NCI-H2196 (cell line): Measurements from ENCODE around the gene SLC17A7.

ENCODE experiments used
- DNase-seq: peaks from one replicate; lab custom pipeline; 2025; ENCODE audit not compliant: unreplicated experiment; lab: John Stamatoyannopoulos, UW

The SLC17A7 gene

GRCh38 chr19:49411681-49412326, 29.5 kb downstream of the SLC17A7 start:
- no peak for DNase-seq

GRCh38 chr19:49409441-49410029, 31.8 kb downstream of the SLC17A7 start:
- DNase-seq, result peak; percentile 11

GRCh38 chr19:49408816-49409440, 32.4 kb downstream of the SLC17A7 start:
- no peak for DNase-seq

- DNase-seq, result no peak
These were observed 33.8 kb downstream of the SLC17A7 start for GRCh38 chr19:49407482-49408015.

- DNase-seq, result no peak
These were observed 34.2 kb downstream of the SLC17A7 start for GRCh38 chr19:49407079-49407478.

- DNase-seq, result peak; percentile 88
These were observed 37.7 kb downstream of the SLC17A7 start for GRCh38 chr19:49403404-49404187.

- DNase-seq, result no peak
These were observed 41.3 kb downstream of the SLC17A7 start for GRCh38 chr19:49400029-49400428.

GRCh38 chr19:49398931-49399330, 42.4 kb downstream of the SLC17A7 start:
- DNase-seq, result no peak

GRCh38 chr19:49398001-49398615, 43.2 kb downstream of the SLC17A7 start:
- DNase-seq, result no peak

- DNase-seq, result no peak
These were observed 44.4 kb downstream of the SLC17A7 start for GRCh38 chr19:49396738-49397505.

- no peak for DNase-seq
These were observed 45.5 kb downstream of the SLC17A7 start for GRCh38 chr19:49395581-49396407.

GRCh38 chr19:49393881-49394280, 47.4 kb downstream of the SLC17A7 start:
- no peak for DNase-seq

GRCh38 chr19:49391581-49392399, 49.5 kb downstream of the SLC17A7 start:
- peak; percentile 90 for DNase-seq

GRCh38 chr19:49390929-49391359, 50.4 kb downstream of the SLC17A7 start:
- DNase-seq, result no peak

GRCh38 chr19:49390131-49390928, 51.0 kb downstream of the SLC17A7 start:
- no peak for DNase-seq

GRCh38 chr19:49389406-49389805, 51.9 kb downstream of the SLC17A7 start:
- DNase-seq, result no peak

- DNase-seq, result no peak
These were observed 53.4 kb downstream of the SLC17A7 start, which contains the start of gene KASH5 for GRCh38 chr19:49387936-49388372. TSS of gene KASH5 (plus strand) at chr19:49388249. CDS start at chr19:49390884, 2,635 bp downstream.
